ENCODE data around the gene MOSMO. TPM values are rescaled to one million over a fixed set of nuclear protein-coding genes. Genes with fewer than 3 reads are reported as not detected.

The MOSMO gene
- 11.8 and 12.4 TPM in 2 replicates for total RNA-seq (2014; rRNA removed)
- Bru-seq, nascent RNA: percentile 96 among the genes with signal in this experiment
- BruChase-seq, experiment 1, labeled RNA remaining after a 6-hour chase: percentile 87 among the genes with signal in this experiment
- percentile 93 among the genes with signal in this experiment for BruChase-seq, experiment 2, labeled RNA remaining after a 2-hour chase
- long read RNA-seq, full-length matches to known transcripts: 14 of 36 reads
- long read RNA-seq, partial matches to known transcripts: 2 of 36 reads
- long read RNA-seq, other reads (novel, unspliced or antisense): 20 of 36 reads

GRCh38 chr16:22007509-22008214 lies at the start of gene MOSMO:
Gene MOSMO (plus strand): TSS chr16:22008111. CDS start chr16:22008302, 191 bp downstream.
- peak within 1 kb of the TSS; percentile 78 for H3K27ac ChIP-seq (ENCODE audit: low read length)
- ChIA-PET POLR2A (ENCODE audit: unreplicated experiment) (no interaction called here), CTCF (interaction anchor here (0.7 to 0.9 kb wide), 2 partner anchors 92 to 1130 kb away, joined by 3 read pairs; no protein-coding TSS in a partner anchor)
- no peaks in the 10 kb centered on the region for H3K27me3 ChIP-seq (ENCODE audit: low read length)
- no peaks in the 10 kb centered on the region; the same call in 1 of the 2 replicates for H3K36me3 ChIP-seq (ENCODE audit: low read depth, low read length)
- peak; percentile 86 for ATAC-seq
- H4K20me1 ChIP-seq (ENCODE audit: low read length): peaks cover 14% of the 10 kb centered on the region; the same call in 1 of the 2 replicates
- no peaks in the 10 kb centered on the region for H3K9me3 ChIP-seq (ENCODE audit: low read length)
- H3K9ac ChIP-seq (ENCODE audit: low read length): peak within 1 kb of the TSS; percentile 95
- DNase-seq: peak; percentile 62
- H3F3A ChIP-seq (ENCODE audit: low read length, unreplicated experiment): no peaks in the 10 kb centered on the region
- peak within 1 kb of the TSS; percentile 87 for H2AFZ ChIP-seq (ENCODE audit: low read length)
- TF ChIP-seq CTCF (conservative IDR thresholded peaks at IDR 0.05; ENCODE audit: low read depth, low read length) (no peak), EZH2 (IDR thresholded peaks at IDR 0.05; ENCODE audit: low read length, unreplicated experiment) (no peak), EZH2phosphoT487 (IDR thresholded peaks at IDR 0.05; ENCODE audit: borderline replicate concordance, low read length) (no peak)
- H3K9me2 ChIP-seq (replicated peaks; ENCODE audit: low read length): no peaks in the 10 kb centered on the region
- peaks cover 65% of the 10 kb centered on the region for H3K79me2 ChIP-seq (ENCODE audit: low read length)
- BruUV-seq (replicated peaks): TSS peak; percentile 69
- peaks cover 32% of the 10 kb centered on the region for H3K4me1 ChIP-seq (ENCODE audit: insufficient read depth, low read length)
- intact Hi-C loops (cut with micrococcal nuclease): loop anchor here (2.0 kb wide), 1 partner anchor 19 kb away; no protein-coding TSS in a partner anchor
- H3K4me3 ChIP-seq (ENCODE audit: low read length): peak within 1 kb of the TSS; percentile 95
- H3K4me2 ChIP-seq (ENCODE audit: low read length): peak within 1 kb of the TSS; percentile 89

DNA sequence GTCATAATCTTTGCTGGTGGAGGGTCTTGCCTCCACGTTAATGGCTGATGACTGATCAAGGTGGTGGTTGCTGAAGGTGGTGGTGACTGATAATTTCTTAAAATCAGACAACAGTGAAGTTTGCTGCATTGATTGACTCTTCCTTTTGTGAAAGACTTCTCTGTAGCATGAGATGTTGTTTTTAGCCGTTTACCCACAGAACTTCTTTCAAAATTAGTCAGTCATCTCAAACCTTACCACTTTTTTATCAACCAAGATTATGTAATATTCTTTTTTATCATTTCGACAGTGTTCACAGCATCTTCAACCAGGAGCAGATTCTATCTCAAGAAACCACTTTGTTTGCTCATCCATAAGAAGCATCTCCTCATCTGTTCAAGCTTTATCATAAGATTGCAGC lies 48.9 kb upstream of the MOSMO start:
- H3K36me3 ChIP-seq (ENCODE audit: low read depth, low read length): peaks cover 54% of the 10 kb centered on the region
- CTCF ChIA-PET: no interaction called here
- intact Hi-C loops (cut with micrococcal nuclease): no loop called here

GRCh38 chr16:21962475-21962874 lies 45.4 kb upstream of the MOSMO start:
- ChIA-PET POLR2A (ENCODE audit: unreplicated experiment) (no interaction called here), CTCF (no interaction called here)
- intact Hi-C loops (cut with micrococcal nuclease): no loop called here
- Histone ChIP-seq H3K4me3 (ENCODE audit: low read length) (no peak overlapping the region), H3K36me3 (ENCODE audit: low read depth, low read length) (peaks cover 79% of the 10 kb centered on the region), H3K9me3 (ENCODE audit: low read length) (no peaks in the 10 kb centered on the region), H3K27me3 (ENCODE audit: low read length) (no peaks in the 10 kb centered on the region), H3F3A (ENCODE audit: low read length, unreplicated experiment) (no peaks in the 10 kb centered on the region), H2AFZ (ENCODE audit: low read length) (no peak overlapping the region), H3K9ac (ENCODE audit: low read length) (no peak overlapping the region), H3K27ac (ENCODE audit: low read length) (no peak overlapping the region), H3K4me2 (ENCODE audit: low read length) (no peak overlapping the region), H4K20me1 (ENCODE audit: low read length) (no peaks in the 10 kb centered on the region), H3K9me2 (replicated peaks; ENCODE audit: low read length) (no peaks in the 10 kb centered on the region), H3K4me1 (ENCODE audit: insufficient read depth, low read length) (no peaks in the 10 kb centered on the region), H3K79me2 (ENCODE audit: low read length) (peaks cover 5% of the 10 kb centered on the region)
- no peak for TF ChIP-seq EZH2 (IDR thresholded peaks at IDR 0.05; ENCODE audit: low read length, unreplicated experiment)
- TF ChIP-seq EZH2phosphoT487 (IDR thresholded peaks at IDR 0.05; ENCODE audit: borderline replicate concordance, low read length): no peak
- no peak for TF ChIP-seq CTCF (conservative IDR thresholded peaks at IDR 0.05; ENCODE audit: low read depth, low read length)
- BruUV-seq (replicated peaks): no TSS peak
- no peak for DNase-seq
- no peak for ATAC-seq

More for the DNA sequence above, 48.9 kb upstream of the MOSMO start:
- DNase-seq: no peak
- Histone ChIP-seq H3K4me2 (ENCODE audit: low read length) (no peak overlapping the region), H3K79me2 (ENCODE audit: low read length) (peaks cover 39% of the 10 kb centered on the region), H3K27ac (ENCODE audit: low read length) (no peak overlapping the region), H3K4me1 (ENCODE audit: insufficient read depth, low read length) (peaks cover 8% of the 10 kb centered on the region; the same call in 1 of the 2 replicates), H3K27me3 (ENCODE audit: low read length) (no peaks in the 10 kb centered on the region), H3K9ac (ENCODE audit: low read length) (no peak overlapping the region), H3K9me2 (replicated peaks; ENCODE audit: low read length) (no peaks in the 10 kb centered on the region), H3K4me3 (ENCODE audit: low read length) (no peak overlapping the region), H2AFZ (ENCODE audit: low read length) (no peak overlapping the region), H3K9me3 (ENCODE audit: low read length) (no peaks in the 10 kb centered on the region), H3F3A (ENCODE audit: low read length, unreplicated experiment) (no peaks in the 10 kb centered on the region), H4K20me1 (ENCODE audit: low read length) (peaks cover 11% of the 10 kb centered on the region)
- TF ChIP-seq EZH2 (IDR thresholded peaks at IDR 0.05; ENCODE audit: low read length, unreplicated experiment): no peak
- no peak for ATAC-seq
- POLR2A ChIA-PET (ENCODE audit: unreplicated experiment): no interaction called here
- BruUV-seq (replicated peaks): no TSS peak
